HG03060 (cell line): ENCODE measurements around the gene PRR12.
"Not testable (repeated sequence)": the region's sequence is repeated elsewhere in the genome, so short reads cannot be mapped to it uniquely, and the experiment has no call there.

Experiments used
- ATAC-seq: cut with Tn5 transposase; IDR thresholded peaks from one replicate; pipeline ENCODE4 v1.9.1; 2021; ENCODE audit warnings: low read depth, moderate number of reproducible peaks; ENCODE audit not compliant: unreplicated experiment

PRR12 gene

GRCh38 chr19:49615861-49616260 is 24.9 kb downstream of the PRR12 start:
- no peak for ATAC-seq

- no peak for ATAC-seq
Measured at GRCh38 chr19:49616532-49616931, 25.6 kb downstream of the PRR12 start.

GRCh38 chr19:49616945-49617344 is 26.0 kb downstream of the PRR12 start:
- ATAC-seq: no peak

- ATAC-seq: not testable (repeated sequence)
Measured at GRCh38 chr19:49617860-49618259, 26.9 kb downstream of the PRR12 start.

GRCh38 chr19:49624967-49625910 is 34.3 kb downstream of the PRR12 start:
- ATAC-seq: no peak

GRCh38 chr19:49626226-49626625 is 35.2 kb downstream of the PRR12 start:
- no peak for ATAC-seq

- ATAC-seq: no peak
Measured at GRCh38 chr19:49629659-49630058, 38.7 kb downstream of the PRR12 start.

GRCh38 chr19:49631014-49631588 is 40.1 kb downstream of the PRR12 start:
- ATAC-seq: no peak

- no peak for ATAC-seq
Measured at GRCh38 chr19:49631610-49632192, 40.7 kb downstream of the PRR12 start.

GRCh38 chr19:49632576-49632975 is 41.6 kb downstream of the PRR12 start:
- no peak for ATAC-seq

- not testable (repeated sequence) for ATAC-seq
Measured at GRCh38 chr19:49633273-49633672, 42.3 kb downstream of the PRR12 start.

GRCh38 chr19:49635530-49636232 is 44.7 kb downstream of the PRR12 start:
- no peak for ATAC-seq

GRCh38 chr19:49636233-49636932 is 45.4 kb downstream of the PRR12 start:
- ATAC-seq: no peak

- ATAC-seq: no peak
Measured at GRCh38 chr19:49637821-49638738, 47.1 kb downstream of the PRR12 start.

- ATAC-seq: no peak
Measured at GRCh38 chr19:49639401-49640112, 48.6 kb downstream of the PRR12 start.

- peak; percentile 68 for ATAC-seq
Measured at GRCh38 chr19:49640113-49640898, 49.3 kb downstream of the PRR12 start, which contains the start of gene RRAS. Gene RRAS (minus strand): TSS chr19:49640143. CDS start chr19:49640098, 45 bp downstream.

- peak; percentile 45 for ATAC-seq
Measured at GRCh38 chr19:49641688-49642491, 50.9 kb downstream of the PRR12 start, which contains the start of gene SCAF1. Gene SCAF1 (plus strand): TSS chr19:49642209. CDS start chr19:49645027, 2,818 bp downstream.
